Adipose tissue (tissue), 3 donors: ENCODE results near the gene CBX5. TPM values are rescaled to one million over a fixed set of nuclear protein-coding genes. Genes with fewer than 3 reads are reported as not detected.
"Not testable (repeated sequence)": the region's sequence is repeated elsewhere in the genome, so short reads cannot be mapped to it uniquely, and the experiment has no call there.

Experiments
- H3K27ac ChIP-seq: one replicate; pipeline ENCODE4 v1.5.1; 2013; ENCODE audit warnings: low read depth, low read length
- WGBS, 3 donors: extraction: QIAGEN DNeasy Blood & Tissue Kit; methylation state at CpG; one replicate each; pipeline ENCODE4 v1.1.7; 2013; 5-methylcytosine and 5-hydroxymethylcytosine counted together
- polyA plus RNA-seq, 3 donors: library from polyadenylated mRNA; stranded (reverse); fragments of 200-250 nt; gene quantifications; one replicate each; pipeline ENCODE4 v1.2.3, GENCODE V29; 2013
- donor health status: healthy with polysubstance abuse.
- donor health status: Bipolar disorder and iron deficiency.
- donor health status: healthy.

Gene CBX5
- polyA plus RNA-seq, 3 donors, result 5.6 to 12.4 (median 5.8) TPM

GRCh38 chr12:54191550-54192022 is 88.3 kb downstream of the CBX5 start:
- no peak overlapping the region for H3K27ac ChIP-seq
- 0 to 1% (median 1%) methylated on average over 14 of the region's 14 CpGs for WGBS, 3 donors

GRCh38 chr12:54191126-54191525 is 88.8 kb downstream of the CBX5 start:
- no peak overlapping the region for H3K27ac ChIP-seq
- WGBS, 3 donors, result 36 to 53% (median 43%) methylated on average over 4 of the region's 4 CpGs

- H3K27ac ChIP-seq, result no peak overlapping the region
- 21 to 22% (median 21%) methylated on average over 3 of the region's 3 CpGs for WGBS, 3 donors
Observed at GRCh38 chr12:54189198-54189539, 90.8 kb downstream of the CBX5 start.

GRCh38 chr12:54187075-54187474 is 92.8 kb downstream of the CBX5 start:
- H3K27ac ChIP-seq, result no peak overlapping the region
- 75 to 96% (median 94%) methylated on average over 3 of the region's 3 CpGs for WGBS, 3 donors

- 83 to 88% (median 87%) methylated on average over 1 of the region's 1 CpG for WGBS, 3 donors
- H3K27ac ChIP-seq, result no peak overlapping the region
Observed at GRCh38 chr12:54185919-54186318, 94.0 kb downstream of the CBX5 start.

- WGBS, 3 donors, result 95 to 97% (median 96%) methylated on average over 7 to 9 of the region's 9 CpGs
- H3K27ac ChIP-seq, result not testable (repeated sequence)
Observed at GRCh38 chr12:54185297-54185696, 94.6 kb downstream of the CBX5 start.

- WGBS, 3 donors, result 88 to 96% (median 91%) methylated on average over 7 of the region's 7 CpGs
- no peak overlapping the region for H3K27ac ChIP-seq
Observed at GRCh38 chr12:54184024-54184805, 95.7 kb downstream of the CBX5 start.

- 78 to 86% (median 82%) methylated on average over 5 of the region's 5 CpGs for WGBS, 3 donors
- no peak overlapping the region for H3K27ac ChIP-seq
Observed at GRCh38 chr12:54182981-54183380, 96.9 kb downstream of the CBX5 start.

GRCh38 chr12:54182086-54182485 is 97.8 kb downstream of the CBX5 start:
- 91 to 95% (median 95%) methylated on average over 11 of the region's 11 CpGs for WGBS, 3 donors
- H3K27ac ChIP-seq, result no peak overlapping the region

Other genes starting within 250 kb of the CBX5 start
- gene HOXC5, start 247.1 kb downstream of the CBX5 start, polyA plus RNA-seq, result 1 to 10 TPM in 1 of 3 donors, under 1 TPM in 2; 0.14 to 2.0 (median 0.18) TPM
- gene HOXC4, start 226.3 kb downstream of the CBX5 start, polyA plus RNA-seq, result 1 to 10 TPM in 1 of 3 donors, under 1 TPM in 2; 0.18 to 5.6 (median 0.51) TPM
- 10 to 100 TPM; 17.2 to 54.5 (median 38.0) TPM for gene SMUG1, start 91.1 kb downstream of the CBX5 start, polyA plus RNA-seq
- gene HNRNPA1, start 604 bp upstream of the CBX5 start, polyA plus RNA-seq, result 1,000 to 10,000 TPM in 2 of 3 donors, 100 to 1,000 TPM in 1; 617 to 1,512 (median 1,057) TPM
- gene NFE2, start 20.9 kb upstream of the CBX5 start, polyA plus RNA-seq, result 10 to 100 TPM in 1 of 3 donors, 1 to 10 TPM in 1, under 1 TPM in 1; 0.28 to 10.6 (median 5.3) TPM
- 100 to 1,000 TPM in 2 of 3 donors, 10 to 100 TPM in 1; 77.5 to 102 (median 100) TPM for gene COPZ1, start 45.0 kb upstream of the CBX5 start, polyA plus RNA-seq
- gene GPR84, start 84.4 kb upstream of the CBX5 start, polyA plus RNA-seq, result 1 to 10 TPM in 2 of 3 donors, under 1 TPM in 1; 0.24 to 3.5 (median 1.0) TPM
- 10 to 100 TPM in 2 of 3 donors, 1 to 10 TPM in 1; 2.3 to 23.8 (median 19.0) TPM for gene ZNF385A, start 104.6 kb upstream of the CBX5 start, polyA plus RNA-seq
- 10 to 100 TPM; 17.6 to 79.0 (median 61.3) TPM for gene ITGA5, start 139.1 kb upstream of the CBX5 start, polyA plus RNA-seq
- 1 to 10 TPM in 1 of 3 donors, under 1 TPM in 2; 0.16 to 2.0 (median 0.46) TPM for gene GTSF1, start 193.5 kb upstream of the CBX5 start, polyA plus RNA-seq
- 1 to 10 TPM; 1.4 to 8.4 (median 7.8) TPM for gene NCKAP1L, start 217.6 kb upstream of the CBX5 start, polyA plus RNA-seq